Prostate gland (tissue), 2 donors: ENCODE data around the gene GPX3.

Experiments
- POLR2A ChIP-seq: fragments of 450-650 bp; IDR thresholded peaks from one replicate; pipeline ENCODE4 v1.6.1; 2016; ENCODE audit warnings: antibody characterized with exemption, mild to moderate bottlenecking
- TF ChIP-seq, protein P1 (sequence below), 4 experiments: fragments of 200-600 bp in 2 of 4; fragments of 450-650 bp in 2 of 4; sonication (generic) in 2 of 4; IDR thresholded peaks; 1 replicate in 3 of 4; 2 replicates in 1 of 4; pipeline ENCODE4 v1.5.1; 2016 to 2019; ENCODE audit warnings: antibody characterized with exemption in 4 of 4, mild to moderate bottlenecking in 2 of 4, moderate library complexity in 2 of 4

- TF ChIP-seq, protein P1, sequence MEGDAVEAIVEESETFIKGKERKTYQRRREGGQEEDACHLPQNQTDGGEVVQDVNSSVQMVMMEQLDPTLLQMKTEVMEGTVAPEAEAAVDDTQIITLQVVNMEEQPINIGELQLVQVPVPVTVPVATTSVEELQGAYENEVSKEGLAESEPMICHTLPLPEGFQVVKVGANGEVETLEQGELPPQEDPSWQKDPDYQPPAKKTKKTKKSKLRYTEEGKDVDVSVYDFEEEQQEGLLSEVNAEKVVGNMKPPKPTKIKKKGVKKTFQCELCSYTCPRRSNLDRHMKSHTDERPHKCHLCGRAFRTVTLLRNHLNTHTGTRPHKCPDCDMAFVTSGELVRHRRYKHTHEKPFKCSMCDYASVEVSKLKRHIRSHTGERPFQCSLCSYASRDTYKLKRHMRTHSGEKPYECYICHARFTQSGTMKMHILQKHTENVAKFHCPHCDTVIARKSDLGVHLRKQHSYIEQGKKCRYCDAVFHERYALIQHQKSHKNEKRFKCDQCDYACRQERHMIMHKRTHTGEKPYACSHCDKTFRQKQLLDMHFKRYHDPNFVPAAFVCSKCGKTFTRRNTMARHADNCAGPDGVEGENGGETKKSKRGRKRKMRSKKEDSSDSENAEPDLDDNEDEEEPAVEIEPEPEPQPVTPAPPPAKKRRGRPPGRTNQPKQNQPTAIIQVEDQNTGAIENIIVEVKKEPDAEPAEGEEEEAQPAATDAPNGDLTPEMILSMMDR (IDR thresholded peaks at IDR 0.05), result no peak
- no peak for TF ChIP-seq POLR2A
Measured at GRCh38 chr5:151021746-151022145, 1.4 kb downstream of the GPX3 start.
